H1 (cell line): Measurements from ENCODE around the gene ALG1. TPM values are rescaled to one million over a fixed set of nuclear protein-coding genes. Genes with fewer than 3 reads are reported as not detected.
"Not testable (repeated sequence)": the region's sequence is repeated elsewhere in the genome, so short reads cannot be mapped to it uniquely, and the experiment has no call there.

Experiments used
- CTCF ChIA-PET: fragments of 300-600 bp; sonication (Branson Sonifier 250); formaldehyde crosslinking; loops from one replicate; lab custom pipeline; 2021; ENCODE audit not compliant: partially characterized antibody; lab: Charles Lee
- POLR2A ChIA-PET: fragments of 300-600 bp; sonication (Branson Sonifier 250); formaldehyde crosslinking; loops from one replicate; lab custom pipeline; 2021; ENCODE audit warnings: inconsistent platforms; ENCODE audit not compliant: partially characterized antibody; lab: Charles Lee
- DNase-seq, 2 experiments: peaks; one replicate each; pipeline versions ENCODE4 v3.0.0 to v3.0.0-alpha.2; 2010 to 2022; ENCODE audit warnings: low spot score in 2 of 2, low read depth in 1 of 2, mixed read lengths in 1 of 2
- FAIRE-seq: peaks from 2 replicates; lab custom pipeline; 2011; peaks lifted over from hg19 to GRCh38; lab: Jason Lieb, UNC
- H2AFZ ChIP-seq: 2 replicates; pipeline ENCODE4 v1.8.1; 2012; ENCODE audit warnings: low read length, inconsistent platforms
- H2AK5ac ChIP-seq: 2 replicates; pipeline ENCODE4 v1.6.1; 2013; ENCODE audit warnings: low read depth, low read length
- H2BK120ac ChIP-seq: replicated peaks from 2 replicates; pipeline ENCODE3; 2013; ENCODE audit warnings: low read depth, low read length, inconsistent platforms
- H2BK12ac ChIP-seq: 2 replicates; pipeline ENCODE4 v1.6.1; 2013; ENCODE audit warnings: low read depth, low read length
- H2BK15ac ChIP-seq: 2 replicates; pipeline ENCODE4 v1.6.1; 2013; ENCODE audit warnings: low read length
- H2BK20ac ChIP-seq: 2 replicates; pipeline ENCODE4 v1.6.1; 2013; ENCODE audit warnings: low read length
- H2BK5ac ChIP-seq: 2 replicates; pipeline ENCODE4 v1.6.1; 2013; ENCODE audit warnings: low read depth, low read length
- H3K14ac ChIP-seq: 2 replicates; pipeline ENCODE4 v1.6.1; 2013; ENCODE audit warnings: inconsistent platforms; ENCODE audit not compliant: insufficient read length
- H3K18ac ChIP-seq: 2 replicates; pipeline ENCODE4 v1.6.1; 2013; ENCODE audit warnings: low read length; ENCODE audit errors: extremely low read depth
- H3K23ac ChIP-seq: 2 replicates; pipeline ENCODE4 v1.6.1; 2013; ENCODE audit warnings: inconsistent platforms; ENCODE audit not compliant: insufficient read length
- H3K23me2 ChIP-seq: 2 replicates; pipeline ENCODE4 v1.6.1; 2013; ENCODE audit warnings: low read depth, low read length
- H3K27ac ChIP-seq: 2 replicates; pipeline ENCODE4 v1.6.1; 2011; ENCODE audit warnings: low read depth, low read length, inconsistent platforms
- H3K27me3 ChIP-seq, 4 experiments: replicated peaks in 1 of 4; 1 replicate in 1 of 4; 2 replicates in 3 of 4; pipeline versions ENCODE4 v1.6.1 to v1.8.1; 2011 to 2013; ENCODE audit warnings: low read length in 3 of 4, mild to moderate bottlenecking in 3 of 4, inconsistent platforms in 2 of 4, mixed read lengths in 2 of 4, moderate library complexity in 1 of 4; ENCODE audit not compliant: control insufficient read depth in 3 of 4, insufficient read depth in 3 of 4; ENCODE audit errors: extremely low read depth in 1 of 4
- H3K36me3 ChIP-seq, 4 experiments: 2 replicates each; pipeline versions ENCODE4 v1.6.1 to v1.8.1; 2011 to 2013; ENCODE audit warnings: mild to moderate bottlenecking in 4 of 4, low read length in 3 of 4, moderate library complexity in 2 of 4, control low read depth in 1 of 4, inconsistent platforms in 1 of 4; ENCODE audit not compliant: insufficient read depth in 4 of 4, control insufficient read depth in 2 of 4
- H3K4ac ChIP-seq: replicated peaks from 2 replicates; pipeline ENCODE3; 2013; ENCODE audit warnings: low read length, low read depth, mixed read lengths, inconsistent platforms; ENCODE audit not compliant: insufficient read length
- H3K4me1 ChIP-seq, 4 experiments: replicated peaks in 1 of 4; 1 replicate in 1 of 4; 2 replicates in 3 of 4; pipeline versions ENCODE4 v1.6.1 to v1.8.1; 2011 to 2013; ENCODE audit warnings: low read length in 3 of 4, inconsistent platforms in 2 of 4, mixed read lengths in 1 of 4; ENCODE audit not compliant: insufficient read depth in 4 of 4, control insufficient read depth in 3 of 4
- H3K4me2 ChIP-seq, 2 experiments: 2 replicates each; pipeline versions ENCODE4 v1.6.1 to v1.8.1; 2011 to 2013; ENCODE audit warnings: low read depth in 2 of 2, low read length in 2 of 2, control low read depth in 1 of 2, inconsistent platforms in 1 of 2, mild to moderate bottlenecking in 1 of 2; ENCODE audit not compliant: insufficient read depth in 1 of 2
- H3K4me3 ChIP-seq, 4 experiments: fragments of 200-600, 300-600 bp in 1 of 4; sonication (generic), shearing (Covaris generic), sonication (Bioruptor Twin) in 1 of 4; 2 replicates each; pipeline versions ENCODE4 v1.5.1 to v1.8.1; 2011 to 2016; ENCODE audit warnings: low read length in 4 of 4, low read depth in 3 of 4, control low read depth in 2 of 4, inconsistent platforms in 2 of 4, mild to moderate bottlenecking in 2 of 4, mixed read lengths in 1 of 4, moderate library complexity in 1 of 4; ENCODE audit not compliant: insufficient read depth in 2 of 4; ENCODE audit errors: extremely low read depth in 1 of 4
- H3K56ac ChIP-seq: replicated peaks from 2 replicates; pipeline ENCODE3; 2013; ENCODE audit warnings: low read depth, mild to moderate bottlenecking, mixed read lengths, low read length, inconsistent platforms; ENCODE audit not compliant: insufficient read length
- H3K79me1 ChIP-seq: 2 replicates; pipeline ENCODE4 v1.6.1; 2013; ENCODE audit warnings: low read depth, low read length, control low read depth
- H3K79me2 ChIP-seq, 2 experiments: 2 replicates each; pipeline versions ENCODE4 v1.6.1 to v1.8.1; 2012 to 2013; ENCODE audit warnings: low read length in 2 of 2, mild to moderate bottlenecking in 2 of 2, inconsistent platforms in 1 of 2; ENCODE audit not compliant: insufficient read depth in 2 of 2, control insufficient read depth in 1 of 2
- H3K9ac ChIP-seq, 4 experiments: replicated peaks in 1 of 4; 1 replicate in 1 of 4; 2 replicates in 3 of 4; pipeline versions ENCODE4 v1.6.1 to v1.8.1; 2011 to 2013; ENCODE audit warnings: low read depth in 3 of 4, low read length in 3 of 4, control low read depth in 2 of 4, mild to moderate bottlenecking in 2 of 4, moderate library complexity in 2 of 4, inconsistent platforms in 1 of 4; ENCODE audit errors: extremely low read depth in 1 of 4
- H3K9me3 ChIP-seq, 2 experiments: 2 replicates each; pipeline versions ENCODE4 v1.6.1 to v1.8.1; 2012 to 2013; ENCODE audit warnings: mild to moderate bottlenecking in 2 of 2, moderate library complexity in 2 of 2, control low read depth in 1 of 2, inconsistent platforms in 1 of 2, low read depth in 1 of 2, low read length in 1 of 2, mixed read lengths in 1 of 2; ENCODE audit not compliant: insufficient read depth in 2 of 2
- H4K20me1 ChIP-seq, 2 experiments: replicated peaks in 1 of 2; 2 replicates each; pipeline versions ENCODE3 to v1.8.1; 2011 to 2013; ENCODE audit warnings: inconsistent platforms in 2 of 2, low read length in 2 of 2, mild to moderate bottlenecking in 1 of 2; ENCODE audit not compliant: insufficient read depth in 2 of 2, control insufficient read depth in 1 of 2
- H4K5ac ChIP-seq: 2 replicates; pipeline ENCODE4 v1.6.1; 2013; ENCODE audit warnings: low read length, low read depth, mixed read lengths, inconsistent platforms; ENCODE audit not compliant: insufficient read length
- H4K8ac ChIP-seq: 2 replicates; pipeline ENCODE4 v1.8.0; 2013; ENCODE audit warnings: mild to moderate bottlenecking, moderate library complexity, low read length, inconsistent platforms; ENCODE audit not compliant: insufficient read depth; ENCODE audit errors: extremely low read depth
- H4K91ac ChIP-seq: replicated peaks from 2 replicates; pipeline ENCODE3; 2013; ENCODE audit warnings: low read length, mixed read lengths, inconsistent platforms; ENCODE audit not compliant: insufficient read length
- WGBS, 2 experiments: shearing (Covaris generic) in 1 of 2; methylation state at CpG; one replicate each; pipeline versions ENCODE4 v1.1.6 to v1.1.7; 2013 to 2015; ENCODE audit warnings: low lambda C conversion rate in 2 of 2, mixed read lengths in 2 of 2, inconsistent platforms in 1 of 2, low coverage in 1 of 2, missing lambda C conversion rate in 1 of 2; ENCODE audit not compliant: insufficient replicate concordance in 2 of 2, insufficient coverage in 1 of 2, insufficient read length in 1 of 2; ENCODE audit errors: extremely low coverage in 1 of 2, missing lambda C conversion rate in 1 of 2; 5-methylcytosine and 5-hydroxymethylcytosine counted together
- polyA plus RNA-seq, 7 experiments: library from polyadenylated mRNA; depleted of rRNA in 3 of 7; stranded (reverse) in 5 of 7; unstranded in 2 of 7; fragments of >200 nt in 5 of 7; fragments of 200-250 nt in 2 of 7; gene quantifications; 1 replicate in 5 of 7; 2 replicates in 1 of 7; 4 replicates in 1 of 7; pipeline versions ENCODE4 v1.2.1 to v1.2.3, GENCODE V29; 2011 to 2013; ENCODE audit warnings: missing spikeins in 2 of 7, mixed read lengths in 2 of 7
- total RNA-seq: library from RNA; stranded (reverse); fragmentation: NEBNext Ultra II Directional; extraction: Animal tissue kit (Norgen Biotek cat#: 25700); gene quantifications from 2 replicates; pipeline ENCODE4 v1.2.1, GENCODE V29; 2021

ALG1 gene
- total and polyA plus RNA-seq, 2 of the 8 experiments (the other 6 are each of a cell fraction or from before 2014, with no cell fraction given) = 34.8 to 46.5 TPM

DNA sequence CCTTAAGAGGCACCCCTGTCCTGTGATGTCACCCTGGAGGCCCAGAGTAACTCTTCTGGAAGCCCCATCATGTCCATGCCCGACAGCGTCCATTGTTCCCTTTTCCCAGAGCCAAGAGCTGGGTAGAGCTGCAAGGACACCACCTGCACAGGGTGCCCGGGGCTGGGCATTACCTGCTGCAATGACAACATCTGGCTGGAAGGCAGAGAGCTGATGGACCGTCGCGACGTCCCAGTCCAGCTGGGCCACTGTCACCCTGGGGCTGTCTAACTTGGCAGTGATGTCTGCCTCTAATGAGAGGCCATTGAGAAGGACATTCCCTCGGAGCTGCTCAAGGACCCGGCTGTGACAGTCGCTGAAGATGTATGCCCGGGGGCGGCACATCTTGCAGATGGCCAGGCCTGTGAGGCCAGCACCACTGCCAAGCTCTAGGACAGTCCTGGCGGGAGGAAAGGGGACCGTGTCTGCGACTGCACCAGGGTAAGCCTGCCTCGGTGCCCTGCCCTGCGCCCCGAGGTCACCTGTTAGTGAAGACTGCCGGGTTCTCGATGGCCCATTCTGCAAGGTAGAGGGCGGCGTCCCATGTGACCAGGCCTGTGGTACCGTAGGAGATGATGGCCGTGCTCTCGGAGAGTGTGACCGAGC is 18.4 kb downstream of the ALG1 start:
- not testable (repeated sequence) for FAIRE-seq

More for the DNA sequence above, 18.4 kb downstream of the ALG1 start:
- not testable (repeated sequence) for DNase-seq, H4K91ac ChIP-seq, H3K4ac ChIP-seq, H4K8ac ChIP-seq, H3K27ac ChIP-seq, H3K4me3 ChIP-seq, H4K5ac ChIP-seq, H2BK120ac ChIP-seq, H2BK5ac ChIP-seq, H2AK5ac ChIP-seq, H3K9ac ChIP-seq, H3K23ac ChIP-seq, H2AFZ ChIP-seq, H2BK12ac ChIP-seq, H3K23me2 ChIP-seq, H3K79me1 ChIP-seq, H2BK20ac ChIP-seq, H3K4me2 ChIP-seq, H3K18ac ChIP-seq, H3K56ac ChIP-seq, H4K20me1 ChIP-seq, H2BK15ac ChIP-seq, H3K4me1 ChIP-seq, H3K27me3 ChIP-seq, H3K14ac ChIP-seq, H3K9me3 ChIP-seq, H3K79me2 ChIP-seq
- POLR2A ChIA-PET = interaction anchor here (1.6 to 1.7 kb wide), 2 partner anchors 18 to 49 kb away, joined by 3 read pairs; no protein-coding TSS in a partner anchor
- CTCF ChIA-PET = interaction anchor here (1.1 to 27.9 kb wide), 3 partner anchors 14 to 400 kb away, joined by 3 to 625 read pairs (median 12); partner anchors contain the start of gene C16orf89
- peaks cover 4 to 28% (median 5%) of the 10 kb centered on the region in 4 experiments; a peak in 5 of 8 replicates for H3K36me3 ChIP-seq
- 94% methylated on average over 20 of the region's 26 CpGs; no CpG with 5 or more reads in 1 of the 2 experiments for WGBS, 2 experiments
